Loucy (cell line): ENCODE data around the gene PLEKHA7.

Experiments
- H2AFZ ChIP-seq: fragments of 200-600 bp; sonication (generic); 2 replicates; pipeline ENCODE4 v1.6.0; 2016; ENCODE audit warnings: antibody characterized with exemption, mild to moderate bottlenecking, low read length, moderate library complexity
- H3F3A ChIP-seq: fragments of 200-600 bp; 2 replicates; pipeline ENCODE4 v1.6.0; 2016; ENCODE audit warnings: antibody characterized with exemption, low read depth, mild to moderate bottlenecking
- H3K27me3 ChIP-seq: fragments of 200-600 bp; sonication (generic); 2 replicates; pipeline ENCODE4 v1.6.1; 2014; ENCODE audit warnings: low read length, mild to moderate bottlenecking; ENCODE audit not compliant: insufficient read depth, poor library complexity, severe bottlenecking
- H3K36me3 ChIP-seq: fragments of 200-600 bp; sonication (generic); 2 replicates; pipeline ENCODE4 v1.6.1; 2016; ENCODE audit warnings: low read length; ENCODE audit not compliant: insufficient read depth
- H3K4me1 ChIP-seq: fragments of 200-600 bp; sonication (generic); 2 replicates; pipeline ENCODE4 v1.5.1; 2014; ENCODE audit warnings: low read length, mild to moderate bottlenecking; ENCODE audit not compliant: insufficient read depth, poor library complexity, severe bottlenecking
- H3K4me2 ChIP-seq: fragments of 200-600 bp; sonication (generic); 2 replicates; pipeline ENCODE4 v1.6.0; 2014; ENCODE audit warnings: antibody characterized with exemption, low read length, low read depth, mild to moderate bottlenecking; ENCODE audit not compliant: poor library complexity, severe bottlenecking
- H3K4me3 ChIP-seq: fragments of 200-600 bp; sonication (generic); 2 replicates; pipeline ENCODE4 v1.5.1; 2014; ENCODE audit warnings: low read length, mild to moderate bottlenecking, mixed read lengths; ENCODE audit not compliant: poor library complexity, severe bottlenecking
- H3K79me2 ChIP-seq: fragments of 200-600 bp; sonication (generic); 2 replicates; pipeline ENCODE4 v1.6.1; 2014; ENCODE audit warnings: low read length; ENCODE audit not compliant: insufficient read depth
- H3K9ac ChIP-seq: fragments of 200-600 bp; sonication (generic); 2 replicates; pipeline ENCODE4 v1.6.0; 2014; ENCODE audit warnings: mild to moderate bottlenecking, low read depth, low read length, moderate library complexity; ENCODE audit not compliant: poor library complexity, severe bottlenecking
- H3K9me2 ChIP-seq: fragments of 200-600 bp; sonication (generic); replicated peaks from 2 replicates; pipeline ENCODE4 v1.6.1; 2016; ENCODE audit warnings: low read depth, low read length, mixed read lengths
- H3K9me3 ChIP-seq: fragments of 200-600 bp; sonication (generic); 2 replicates; pipeline ENCODE4 v1.6.1; 2014; ENCODE audit warnings: mild to moderate bottlenecking, antibody characterized with exemption, low read length, low read depth; ENCODE audit not compliant: insufficient read depth
- H4K20me1 ChIP-seq: fragments of 200-600 bp; sonication (generic); 2 replicates; pipeline ENCODE4 v1.6.0; 2014; ENCODE audit warnings: antibody characterized with exemption, low read length, mild to moderate bottlenecking; ENCODE audit not compliant: insufficient read depth, poor library complexity, severe bottlenecking
- CTCF ChIP-seq: fragments of 200-600 bp; sonication (generic); conservative IDR thresholded peaks from 2 replicates; pipeline ENCODE4 v1.5.1; 2014; ENCODE audit warnings: mild to moderate bottlenecking, antibody characterized with exemption, low read length
- EZH2phosphoT487 ChIP-seq: fragments of 200-600 bp; IDR thresholded peaks from 2 replicates; pipeline ENCODE4 v1.6.1; 2018; ENCODE audit warnings: antibody characterized with exemption, mild to moderate bottlenecking, moderate library complexity, borderline replicate concordance

Gene PLEKHA7

GRCh38 chr11:16861862-16862261 lies 152.4 kb downstream of the PLEKHA7 start:
- Histone ChIP-seq H3K9me2 (no peaks in the 10 kb centered on the region), H3F3A (no peaks in the 10 kb centered on the region)

GRCh38 chr11:16860617-16861016 lies 153.6 kb downstream of the PLEKHA7 start:
- no peaks in the 10 kb centered on the region for H3K9me3 ChIP-seq
- H3K9me2 ChIP-seq: no peaks in the 10 kb centered on the region
- no peaks in the 10 kb centered on the region for H3K27me3 ChIP-seq
- peaks cover 26% of the 10 kb centered on the region for H3K4me1 ChIP-seq
- no peak overlapping the region for H2AFZ ChIP-seq
- H3K4me2 ChIP-seq: peak overlapping the region; percentile 13
- H3K9ac ChIP-seq: no peak overlapping the region
- no peak for TF ChIP-seq EZH2phosphoT487
- no peak for TF ChIP-seq CTCF
- no peak overlapping the region for H3K4me3 ChIP-seq
- no peaks in the 10 kb centered on the region for H3K79me2 ChIP-seq
- no peaks in the 10 kb centered on the region for H3F3A ChIP-seq
- H3K36me3 ChIP-seq: peaks cover 2% of the 10 kb centered on the region; the same call in 1 of the 2 replicates
- no peaks in the 10 kb centered on the region for H4K20me1 ChIP-seq

More at GRCh38 chr11:16861862-16862261, 152.4 kb downstream of the PLEKHA7 start:
- Histone ChIP-seq H2AFZ (no peak overlapping the region), H3K4me3 (no peak overlapping the region), H4K20me1 (no peaks in the 10 kb centered on the region), H3K27me3 (no peaks in the 10 kb centered on the region), H3K79me2 (no peaks in the 10 kb centered on the region), H3K9ac (no peak overlapping the region), H3K4me2 (no peak overlapping the region), H3K9me3 (no peaks in the 10 kb centered on the region), H3K36me3 (no peaks in the 10 kb centered on the region; the same call in 1 of the 2 replicates), H3K4me1 (peaks cover 26% of the 10 kb centered on the region)
- TF ChIP-seq CTCF: no peak
- TF ChIP-seq EZH2phosphoT487: no peak

GRCh38 chr11:16859651-16860050 lies 154.6 kb downstream of the PLEKHA7 start:
- no peaks in the 10 kb centered on the region for H4K20me1 ChIP-seq
- no peak overlapping the region for H3K4me3 ChIP-seq
- TF ChIP-seq CTCF (no peak), EZH2phosphoT487 (no peak)
- no peaks in the 10 kb centered on the region for H3K9me3 ChIP-seq
- no peaks in the 10 kb centered on the region for H3K9me2 ChIP-seq
- H3K4me1 ChIP-seq: peaks cover 26% of the 10 kb centered on the region
- no peaks in the 10 kb centered on the region for H3F3A ChIP-seq
- no peaks in the 10 kb centered on the region for H3K79me2 ChIP-seq
- no peaks in the 10 kb centered on the region for H3K27me3 ChIP-seq
- H3K36me3 ChIP-seq: peaks cover 11% of the 10 kb centered on the region; the same call in 1 of the 2 replicates
- H3K9ac ChIP-seq: no peak overlapping the region
- no peak overlapping the region for H3K4me2 ChIP-seq
- no peak overlapping the region for H2AFZ ChIP-seq
